Measurements from ENCODE around the gene UMPS. TPM values are rescaled to one million over a fixed set of nuclear protein-coding genes. Genes with fewer than 3 reads are reported as not detected.

UMPS gene
- total and polyA plus RNA-seq, 2 experiments from 2014 or later = 44.1 to 48.8 TPM

DNA sequence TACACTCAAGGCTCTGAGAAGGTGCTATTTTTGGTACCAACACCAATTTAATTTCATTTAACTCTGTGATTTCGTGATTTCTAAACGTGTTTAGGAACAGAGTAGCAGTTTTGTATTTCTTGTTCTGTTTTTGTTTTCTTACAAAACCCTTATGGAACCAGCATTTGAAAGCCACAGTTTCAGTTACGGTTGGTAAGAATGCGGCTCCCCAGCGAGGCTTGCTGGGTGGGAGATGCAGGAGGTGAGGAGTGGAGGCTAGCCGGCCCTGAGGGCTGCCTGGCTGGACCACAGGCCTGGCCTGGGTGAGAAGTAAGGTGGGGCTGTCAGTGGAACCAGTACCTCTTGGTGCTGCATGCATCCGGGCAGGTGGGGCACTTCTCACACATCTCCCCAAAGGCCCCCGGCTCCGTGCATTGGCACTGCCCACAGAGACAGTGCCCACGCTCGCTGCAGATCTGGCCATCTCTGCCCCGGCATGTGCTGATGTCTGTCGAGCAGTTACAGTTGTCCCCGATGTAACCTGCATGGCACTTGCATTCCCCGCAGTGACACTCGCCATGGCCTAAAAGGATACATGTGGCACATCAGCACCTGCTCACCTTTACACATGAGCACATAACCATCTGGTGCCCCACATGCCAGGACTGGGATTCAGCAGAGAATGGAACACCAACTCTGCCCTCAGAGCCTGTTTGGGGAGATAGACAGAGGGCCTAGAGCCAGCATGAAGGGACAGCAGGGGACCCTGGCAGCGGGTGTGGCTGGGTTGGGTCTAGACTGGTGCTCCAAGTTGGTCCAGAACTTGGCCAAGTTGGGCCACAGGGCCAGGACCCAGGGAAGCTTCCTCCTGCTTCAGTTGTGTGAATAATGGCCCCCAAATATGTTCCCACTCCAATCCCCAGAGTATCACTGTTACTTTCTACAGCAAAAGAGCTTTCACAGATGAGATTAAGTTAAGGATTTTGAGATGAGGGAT, 43.4 kb downstream of the UMPS start (continued):
- no peak for TF ChIP-seq POLR2AphosphoS5 (IDR thresholded peaks at IDR 0.05; ENCODE audit: low read depth)
- no peak for TF ChIP-seq JUNB (IDR thresholded peaks at IDR 0.05; ENCODE audit: unreplicated experiment)
- no peak for TF ChIP-seq CREB1 (CRISPR knock-in tag; IDR thresholded peaks at IDR 0.05; ENCODE audit: low read depth)
- TF ChIP-seq, protein P1, sequence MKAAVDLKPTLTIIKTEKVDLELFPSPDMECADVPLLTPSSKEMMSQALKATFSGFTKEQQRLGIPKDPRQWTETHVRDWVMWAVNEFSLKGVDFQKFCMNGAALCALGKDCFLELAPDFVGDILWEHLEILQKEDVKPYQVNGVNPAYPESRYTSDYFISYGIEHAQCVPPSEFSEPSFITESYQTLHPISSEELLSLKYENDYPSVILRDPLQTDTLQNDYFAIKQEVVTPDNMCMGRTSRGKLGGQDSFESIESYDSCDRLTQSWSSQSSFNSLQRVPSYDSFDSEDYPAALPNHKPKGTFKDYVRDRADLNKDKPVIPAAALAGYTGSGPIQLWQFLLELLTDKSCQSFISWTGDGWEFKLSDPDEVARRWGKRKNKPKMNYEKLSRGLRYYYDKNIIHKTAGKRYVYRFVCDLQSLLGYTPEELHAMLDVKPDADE (IDR thresholded peaks at IDR 0.05) = no peak
- TF ChIP-seq NANOG (IDR thresholded peaks at IDR 0.05; ENCODE audit: borderline replicate concordance) = no peak
- no peak for TF ChIP-seq CTCF (conservative IDR thresholded peaks at IDR 0.05; ENCODE audit: low read depth in 2 of 2)

GRCh38 chr3:124774327-124774718, 44.1 kb downstream of the UMPS start:
- ATAC-seq (peak; percentile 92), DNase-seq (ENCODE audit: low spot score) (peak; percentile 93)
- H3K79me2 ChIP-seq (replicated peaks; ENCODE audit: insufficient read depth) = peaks cover 8% of the 10 kb centered on the region; the same call in 1 of the 2 replicates
- H3K36me3 ChIP-seq (ENCODE audit: insufficient read depth) = peaks cover 2% of the 10 kb centered on the region; the same call in 1 of the 2 replicates
- H2AFZ ChIP-seq = no peak overlapping the region
- H3K4me2 ChIP-seq = peak overlapping the region; percentile 40; the same call in 1 of the 2 replicates
- peak overlapping the region; percentile 95 for H3K27ac ChIP-seq (ENCODE audit: low read depth)
- peak overlapping the region; percentile 5; the same call in 1 of the 2 replicates for H3K4me3 ChIP-seq
- H3K4me3 Mint-ChIP-seq = no peak overlapping the region; the same call in 2 of the 3 replicates
- H3K36me3 Mint-ChIP-seq (ENCODE audit: low read depth) = peaks cover 62% of the 10 kb centered on the region
- H3K27me3 Mint-ChIP-seq (ENCODE audit: insufficient read depth, low read depth, poor library complexity) = peaks cover 17% of the 10 kb centered on the region
- H3K27ac Mint-ChIP-seq = peak overlapping the region; percentile 70
- H3K27me3 ChIP-seq (ENCODE audit: insufficient read depth) = no peaks in the 10 kb centered on the region
- H3F3A ChIP-seq (replicated peaks; ENCODE audit: low read depth) = 0 out of 2 replicates have a peak, but pooled peaks cover 11% of the 10 kb centered on the region
- peaks cover 55% of the 10 kb centered on the region for H3K4me1 Mint-ChIP-seq
- no peaks in the 10 kb centered on the region for H3K9me3 Mint-ChIP-seq
- no peaks in the 10 kb centered on the region; the same call in none of the 2 replicates for H4K20me1 ChIP-seq (replicated peaks; ENCODE audit: insufficient read depth)
- H3K4me1 ChIP-seq (ENCODE audit: insufficient read depth) = peaks cover 19% of the 10 kb centered on the region
- no peaks in the 10 kb centered on the region for H3K9me2 ChIP-seq (ENCODE audit: insufficient read depth)
- TF ChIP-seq ZNF114 (CRISPR knock-in tag; IDR thresholded peaks at IDR 0.05) (0 out of 2 replicates have a peak, but pooled peaks have one; percentile 66), REST (IDR thresholded peaks at IDR 0.05; ENCODE audit: unreplicated experiment) (no peak), POLR2AphosphoS5 (IDR thresholded peaks at IDR 0.05; ENCODE audit: low read depth) (0 out of 2 replicates have a peak, but pooled peaks have one; percentile 16)
- TF ChIP-seq, protein P1 (IDR thresholded peaks at IDR 0.05) = 0 out of 2 replicates have a peak, but pooled peaks have one; percentile 46

Data from GM23338 (cell line).